T-helper 1 cell treated with Interleukin-12 subunit alpha and Interleukin-12 subunit beta and Interleukin-4 antibody, amounts not matched to agents 30 μg/mL and 1 μg/mL, for 36 hours (primary cell): ENCODE measurements around the gene CLPTM1L.

Experiments
- H3K27ac Mint-ChIP-seq: one replicate; pipeline ENCODE4 v1.8.0; 2021; ENCODE audit warnings: mild to moderate bottlenecking, mixed read lengths
- H3K27me3 Mint-ChIP-seq: one replicate; pipeline ENCODE4 v1.8.0; 2021; ENCODE audit warnings: low read depth, mixed read lengths
- H3K36me3 Mint-ChIP-seq: one replicate; pipeline ENCODE4 v1.8.0; 2021; ENCODE audit warnings: low read depth, mixed read lengths
- H3K4me1 Mint-ChIP-seq: one replicate; pipeline ENCODE4 v1.8.0; 2021; ENCODE audit warnings: low read depth, mixed read lengths
- H3K4me3 Mint-ChIP-seq: one replicate; pipeline ENCODE4 v1.8.0; 2021; ENCODE audit warnings: mild to moderate bottlenecking, moderate library complexity, mixed read lengths
- H3K9me3 Mint-ChIP-seq: one replicate; pipeline ENCODE4 v1.8.0; 2021; ENCODE audit warnings: mixed read lengths

The CLPTM1L gene, protein sequence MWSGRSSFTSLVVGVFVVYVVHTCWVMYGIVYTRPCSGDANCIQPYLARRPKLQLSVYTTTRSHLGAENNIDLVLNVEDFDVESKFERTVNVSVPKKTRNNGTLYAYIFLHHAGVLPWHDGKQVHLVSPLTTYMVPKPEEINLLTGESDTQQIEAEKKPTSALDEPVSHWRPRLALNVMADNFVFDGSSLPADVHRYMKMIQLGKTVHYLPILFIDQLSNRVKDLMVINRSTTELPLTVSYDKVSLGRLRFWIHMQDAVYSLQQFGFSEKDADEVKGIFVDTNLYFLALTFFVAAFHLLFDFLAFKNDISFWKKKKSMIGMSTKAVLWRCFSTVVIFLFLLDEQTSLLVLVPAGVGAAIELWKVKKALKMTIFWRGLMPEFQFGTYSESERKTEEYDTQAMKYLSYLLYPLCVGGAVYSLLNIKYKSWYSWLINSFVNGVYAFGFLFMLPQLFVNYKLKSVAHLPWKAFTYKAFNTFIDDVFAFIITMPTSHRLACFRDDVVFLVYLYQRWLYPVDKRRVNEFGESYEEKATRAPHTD

DNA sequence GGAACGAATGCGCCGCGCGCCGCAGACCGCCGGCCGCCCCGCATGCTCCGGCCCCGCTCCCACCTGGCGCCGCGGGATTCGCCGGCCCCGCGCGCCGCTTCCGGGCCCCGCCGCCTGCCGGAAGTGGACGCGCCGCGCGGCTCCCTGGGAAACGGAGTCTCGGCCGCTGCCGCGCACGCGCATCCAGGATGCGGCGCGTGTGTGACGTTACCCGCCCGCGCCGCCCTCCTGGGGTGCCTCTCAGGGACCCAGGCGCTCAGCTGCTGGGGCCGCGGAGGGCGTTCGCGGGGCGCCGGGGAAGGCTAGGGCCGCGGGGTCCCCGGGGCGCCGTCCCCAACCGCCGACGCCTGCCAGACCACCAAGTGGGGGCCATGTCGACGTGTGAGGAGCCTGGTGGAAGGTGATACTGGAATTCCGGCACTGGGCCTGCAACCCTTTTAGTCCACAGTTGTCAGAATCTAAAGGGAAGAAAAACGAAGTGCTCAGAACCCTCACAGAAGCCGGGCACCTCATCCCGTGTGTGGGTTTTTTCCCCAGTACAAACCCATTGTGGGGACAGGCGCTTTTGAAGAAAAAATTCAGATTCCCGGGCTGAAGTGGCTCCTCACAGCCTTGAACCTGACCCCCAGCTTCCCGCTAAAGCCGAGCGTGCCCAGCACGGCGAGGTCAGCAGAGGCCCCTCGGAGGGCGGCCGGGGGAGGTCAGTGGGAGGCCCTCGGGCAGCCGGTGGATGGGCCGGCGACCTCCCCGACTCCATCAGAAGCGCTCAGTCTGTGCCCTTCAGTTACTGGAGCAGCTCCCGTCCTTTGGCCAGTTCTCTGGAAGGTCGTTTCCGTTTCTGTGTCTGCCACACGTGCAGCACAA lies at the start of gene CLPTM1L:
TSS of gene CLPTM1L (minus strand) at position 125 of the 864 bp plus-strand sequence. CDS start 258 bp downstream, outside the sequence.
- Mint-ChIP-seq H3K4me1 (peaks cover 22% of the 10 kb centered on the region), H3K9me3 (no peaks in the 10 kb centered on the region), H3K4me3 (peak within 1 kb of the TSS; percentile 93), H3K36me3 (peaks cover 22% of the 10 kb centered on the region), H3K27ac (peak within 1 kb of the TSS; percentile 92), H3K27me3 (no peaks in the 10 kb centered on the region)

DNA sequence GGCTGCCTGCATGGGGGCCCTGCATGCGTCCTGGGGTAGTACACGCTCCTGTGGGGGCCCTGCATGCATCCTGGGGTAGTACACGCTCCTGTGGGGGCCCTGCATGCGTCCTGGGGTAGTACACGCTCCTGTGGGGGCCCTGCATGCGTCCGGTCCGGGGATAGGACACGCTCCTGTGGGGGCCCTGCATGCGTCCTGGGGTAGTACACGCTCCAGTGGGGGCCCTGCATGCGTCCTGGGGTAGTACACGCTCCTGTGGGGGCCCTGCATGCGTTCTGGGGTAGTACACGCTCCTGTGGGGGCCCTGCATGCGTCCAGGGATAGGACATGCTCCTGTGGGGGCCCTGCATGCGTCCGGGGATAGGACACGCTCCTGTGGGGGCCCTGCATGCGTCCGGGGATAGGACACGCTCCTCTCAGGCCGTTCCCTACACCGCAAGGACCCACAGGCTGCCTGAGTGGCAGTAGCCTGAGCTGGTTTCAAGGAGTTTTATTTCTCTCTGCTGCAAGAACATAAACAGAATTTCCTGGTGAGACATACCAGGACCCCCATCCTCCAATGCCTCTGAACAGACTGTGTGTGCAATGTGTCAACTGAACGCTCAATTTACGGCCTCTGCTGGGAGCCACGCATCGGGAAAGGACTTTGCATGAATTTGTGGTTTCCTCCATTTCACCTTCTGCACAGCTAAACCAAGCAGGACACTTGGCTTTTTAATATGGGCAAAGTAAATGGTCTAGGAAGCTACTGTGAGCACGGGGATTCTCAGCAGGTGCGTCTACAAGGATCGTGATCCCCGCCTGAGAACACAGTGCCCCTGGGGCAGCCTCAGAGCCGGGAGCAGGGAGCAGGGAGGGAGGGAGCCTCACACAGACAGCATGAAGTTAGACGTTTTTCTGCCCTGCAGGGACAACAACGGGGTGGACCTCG lies 48.9 kb upstream of the CLPTM1L start:
- Mint-ChIP-seq H3K9me3 (no peaks in the 10 kb centered on the region), H3K27me3 (peaks cover 25% of the 10 kb centered on the region), H3K27ac (no peak overlapping the region)

DNA sequence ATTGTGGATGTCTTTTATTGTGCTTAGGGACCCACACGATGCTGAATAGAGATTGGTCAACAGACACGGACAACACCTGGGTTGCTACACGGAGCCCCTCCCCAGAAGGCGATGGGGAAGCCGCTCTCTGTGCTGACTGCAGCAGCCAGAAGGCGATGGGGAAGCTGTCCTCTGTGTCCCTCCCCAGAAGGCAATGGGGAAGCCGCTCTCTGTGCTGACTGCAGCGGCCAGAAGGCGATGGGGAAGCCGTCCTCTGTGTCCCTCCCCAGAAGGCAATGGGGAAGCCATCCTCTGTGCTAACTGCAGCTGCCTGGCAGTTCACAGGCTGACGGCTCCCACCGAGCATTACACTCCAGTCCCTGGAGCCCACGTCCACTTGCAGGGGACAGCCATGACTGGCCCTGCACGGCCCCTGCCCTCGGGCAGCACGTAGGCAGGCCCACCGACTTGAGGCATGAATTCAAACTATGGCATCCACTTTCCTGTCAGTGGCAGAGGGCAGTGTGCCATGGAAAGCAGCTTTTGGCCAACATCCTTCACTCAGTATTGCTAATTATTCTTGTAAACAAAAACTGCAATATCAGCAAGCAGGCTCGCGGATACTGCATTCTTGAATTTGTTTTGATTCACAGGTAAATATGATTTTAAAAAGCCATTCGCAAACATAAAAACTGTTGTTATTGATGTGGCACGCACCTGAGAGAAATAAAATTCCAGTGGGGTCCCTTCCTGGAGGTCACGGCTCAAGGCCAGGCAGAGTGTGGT lies 48.1 kb upstream of the CLPTM1L start:
- Mint-ChIP-seq H3K4me1 (no peaks in the 10 kb centered on the region), H3K9me3 (no peaks in the 10 kb centered on the region), H3K27ac (no peak overlapping the region), H3K27me3 (peaks cover 26% of the 10 kb centered on the region), H3K36me3 (no peaks in the 10 kb centered on the region), H3K4me3 (no peak overlapping the region)

More for the DNA sequence above, 48.9 kb upstream of the CLPTM1L start:
- H3K4me3 Mint-ChIP-seq = no peak overlapping the region
- no peaks in the 10 kb centered on the region for H3K36me3 Mint-ChIP-seq
- H3K4me1 Mint-ChIP-seq = no peaks in the 10 kb centered on the region

DNA sequence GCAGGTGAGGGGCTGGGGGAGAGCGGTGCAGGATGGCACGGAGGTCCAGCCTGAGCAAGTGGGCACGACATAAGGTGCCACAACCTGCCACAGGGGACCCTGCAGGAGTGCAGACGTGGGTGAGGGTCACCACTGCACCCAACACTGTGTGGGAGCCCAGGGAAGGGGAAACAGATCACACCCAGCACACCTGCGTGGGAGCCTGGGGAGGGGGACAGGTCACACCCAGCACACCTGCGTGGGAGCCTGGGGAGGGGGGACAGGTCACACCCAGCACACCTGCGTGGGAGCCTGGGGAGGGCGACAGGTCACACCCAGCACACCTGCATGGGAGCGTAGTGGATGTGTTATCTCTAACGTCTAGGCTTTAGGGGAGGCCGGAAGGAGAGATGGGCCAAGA lies 47.4 kb upstream of the CLPTM1L start:
- peaks cover 20% of the 10 kb centered on the region for H3K27me3 Mint-ChIP-seq
- no peaks in the 10 kb centered on the region for H3K4me1 Mint-ChIP-seq
- H3K36me3 Mint-ChIP-seq = no peaks in the 10 kb centered on the region
- no peaks in the 10 kb centered on the region for H3K9me3 Mint-ChIP-seq
- H3K27ac Mint-ChIP-seq = no peak overlapping the region
- H3K4me3 Mint-ChIP-seq = no peak overlapping the region

DNA sequence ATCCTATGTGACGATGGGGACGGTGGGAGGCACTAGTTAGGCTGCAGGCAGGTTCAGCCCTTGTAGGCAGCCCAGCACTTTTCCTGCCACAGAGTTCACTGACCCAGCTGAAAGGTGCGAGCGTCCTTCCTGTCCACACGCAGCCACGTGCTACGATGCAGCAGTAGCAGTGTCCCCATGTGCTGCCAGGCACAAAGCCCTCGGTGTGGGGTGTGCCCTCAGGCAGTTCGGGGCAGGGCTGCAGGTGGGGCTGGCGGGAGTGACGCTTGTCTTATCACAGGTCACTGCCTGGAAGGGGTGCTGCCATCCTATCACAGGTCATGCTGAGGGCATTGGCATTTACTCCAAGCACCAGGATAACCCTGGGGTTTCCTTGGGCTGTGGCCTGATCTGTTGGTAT lies 46.8 kb upstream of the CLPTM1L start:
- H3K27me3 Mint-ChIP-seq = peaks cover 20% of the 10 kb centered on the region
- no peaks in the 10 kb centered on the region for H3K36me3 Mint-ChIP-seq
- no peak overlapping the region for H3K27ac Mint-ChIP-seq
- H3K4me3 Mint-ChIP-seq = no peak overlapping the region
- H3K4me1 Mint-ChIP-seq = peaks cover 4% of the 10 kb centered on the region
- no peaks in the 10 kb centered on the region for H3K9me3 Mint-ChIP-seq

DNA sequence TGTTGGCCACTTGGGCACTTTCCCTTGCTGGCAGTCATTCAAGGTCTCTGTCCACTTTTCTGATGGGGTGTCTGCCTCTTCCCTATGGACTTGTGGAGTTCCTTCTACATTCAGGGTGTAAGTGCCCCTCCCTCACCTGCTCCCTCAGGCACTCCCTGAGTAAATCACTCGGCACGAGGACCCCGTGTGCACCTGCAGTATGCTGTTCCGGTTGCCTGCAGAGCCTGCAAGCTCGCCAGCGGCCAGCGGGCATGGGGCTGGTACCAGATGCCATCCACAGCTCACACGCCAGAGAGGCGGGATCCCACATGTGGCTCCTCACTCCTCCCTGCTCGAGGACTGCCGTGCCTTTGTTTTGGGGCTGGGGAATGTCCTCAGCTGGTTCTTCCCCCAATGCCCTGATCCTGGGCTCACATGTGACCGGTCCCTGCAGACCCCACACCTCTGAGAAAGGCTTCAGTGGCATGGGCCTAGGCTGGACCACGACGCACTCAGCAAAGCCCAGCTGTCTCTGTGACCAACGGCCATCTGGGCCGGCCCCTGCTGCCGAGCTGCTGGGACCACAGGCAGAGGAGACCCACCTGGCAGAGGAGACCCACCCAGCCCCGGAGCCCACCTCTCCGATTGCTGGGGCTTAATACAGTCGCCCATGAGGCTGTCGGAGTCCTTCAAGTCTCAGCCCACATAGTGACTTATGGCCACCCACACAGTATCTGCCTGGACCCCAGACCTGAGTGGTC lies 46.1 kb upstream of the CLPTM1L start:
- Mint-ChIP-seq H3K4me3 (no peak overlapping the region), H3K36me3 (no peaks in the 10 kb centered on the region), H3K9me3 (no peaks in the 10 kb centered on the region), H3K27ac (no peak overlapping the region), H3K4me1 (peaks cover 7% of the 10 kb centered on the region), H3K27me3 (peaks cover 20% of the 10 kb centered on the region)

DNA sequence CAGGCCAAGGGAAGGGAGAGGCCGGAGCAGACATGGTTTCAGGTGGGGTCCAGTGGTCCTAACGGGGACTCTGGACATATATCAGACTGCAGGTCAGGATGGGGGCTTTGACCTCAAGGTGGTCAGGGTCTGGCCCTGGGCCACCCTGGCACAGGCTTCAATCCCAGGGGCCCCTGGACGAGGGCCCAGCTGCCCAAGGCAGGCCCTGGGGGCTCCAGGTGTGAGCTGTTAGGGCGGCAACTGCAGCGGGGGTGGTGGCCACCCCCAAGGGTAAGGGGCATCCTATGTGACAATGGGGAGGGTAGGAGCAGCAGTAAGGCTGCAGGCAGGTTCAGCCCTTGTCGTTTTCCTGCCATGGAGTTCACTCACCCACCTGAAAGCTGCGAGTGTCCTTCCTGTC lies 45.4 kb upstream of the CLPTM1L start:
- Mint-ChIP-seq H3K27ac (no peak overlapping the region), H3K4me3 (no peak overlapping the region), H3K4me1 (peaks cover 10% of the 10 kb centered on the region), H3K9me3 (no peaks in the 10 kb centered on the region), H3K36me3 (no peaks in the 10 kb centered on the region), H3K27me3 (peaks cover 16% of the 10 kb centered on the region)

DNA sequence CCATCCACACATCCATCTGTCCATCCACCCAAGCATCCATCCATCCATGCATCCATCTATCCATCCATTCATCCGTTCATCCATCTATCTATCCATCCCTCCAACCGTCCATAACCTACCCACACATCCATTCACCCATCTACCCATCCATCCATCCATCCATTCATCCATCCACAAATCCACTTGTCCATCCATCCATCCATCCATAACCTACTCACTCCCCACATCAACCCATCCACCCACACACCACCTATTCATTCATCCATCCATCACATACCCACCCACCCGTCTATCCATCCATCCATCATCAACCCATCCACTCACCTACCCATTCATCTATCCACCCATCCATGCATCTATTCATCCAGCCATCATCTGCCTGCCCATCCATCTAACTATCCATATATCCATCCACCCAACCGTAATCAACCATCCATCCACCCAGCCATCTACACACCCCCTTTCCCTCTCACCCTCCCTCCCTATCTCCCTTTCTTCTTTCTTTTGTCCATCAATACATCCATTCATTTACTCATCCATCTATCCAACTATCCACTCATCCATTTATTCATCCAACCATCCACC lies 43.6 kb upstream of the CLPTM1L start:
- H3K36me3 Mint-ChIP-seq = no peaks in the 10 kb centered on the region
- peak overlapping the region; percentile 16 for H3K4me3 Mint-ChIP-seq
- H3K27ac Mint-ChIP-seq = no peak overlapping the region
- peaks cover 13% of the 10 kb centered on the region for H3K4me1 Mint-ChIP-seq
- H3K9me3 Mint-ChIP-seq = no peaks in the 10 kb centered on the region
- H3K27me3 Mint-ChIP-seq = peaks cover 16% of the 10 kb centered on the region

DNA sequence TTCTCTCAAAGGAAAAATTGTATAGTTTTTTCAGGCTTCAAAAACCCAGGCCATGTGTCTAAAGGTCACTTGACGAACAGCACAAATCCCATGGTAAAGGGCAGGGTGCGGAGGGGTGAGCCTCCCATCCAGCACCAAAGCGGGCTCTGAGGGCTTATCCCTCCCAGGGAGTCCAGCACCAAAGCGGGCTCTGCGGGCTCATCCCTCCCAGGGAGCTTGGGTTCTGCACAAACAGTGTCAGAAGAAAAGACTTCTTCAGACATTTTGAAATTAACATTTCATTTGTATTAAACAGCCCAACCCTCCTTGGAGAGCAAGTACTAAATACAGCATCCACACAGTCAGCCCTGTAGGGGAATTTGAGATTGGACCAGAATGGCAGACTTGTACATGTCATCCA lies 43.0 kb upstream of the CLPTM1L start:
- H3K4me1 Mint-ChIP-seq = peaks cover 13% of the 10 kb centered on the region
- H3K4me3 Mint-ChIP-seq = no peak overlapping the region
- peaks cover 16% of the 10 kb centered on the region for H3K27me3 Mint-ChIP-seq
- H3K27ac Mint-ChIP-seq = peak overlapping the region; percentile 0
- no peaks in the 10 kb centered on the region for H3K9me3 Mint-ChIP-seq
- H3K36me3 Mint-ChIP-seq = no peaks in the 10 kb centered on the region

DNA sequence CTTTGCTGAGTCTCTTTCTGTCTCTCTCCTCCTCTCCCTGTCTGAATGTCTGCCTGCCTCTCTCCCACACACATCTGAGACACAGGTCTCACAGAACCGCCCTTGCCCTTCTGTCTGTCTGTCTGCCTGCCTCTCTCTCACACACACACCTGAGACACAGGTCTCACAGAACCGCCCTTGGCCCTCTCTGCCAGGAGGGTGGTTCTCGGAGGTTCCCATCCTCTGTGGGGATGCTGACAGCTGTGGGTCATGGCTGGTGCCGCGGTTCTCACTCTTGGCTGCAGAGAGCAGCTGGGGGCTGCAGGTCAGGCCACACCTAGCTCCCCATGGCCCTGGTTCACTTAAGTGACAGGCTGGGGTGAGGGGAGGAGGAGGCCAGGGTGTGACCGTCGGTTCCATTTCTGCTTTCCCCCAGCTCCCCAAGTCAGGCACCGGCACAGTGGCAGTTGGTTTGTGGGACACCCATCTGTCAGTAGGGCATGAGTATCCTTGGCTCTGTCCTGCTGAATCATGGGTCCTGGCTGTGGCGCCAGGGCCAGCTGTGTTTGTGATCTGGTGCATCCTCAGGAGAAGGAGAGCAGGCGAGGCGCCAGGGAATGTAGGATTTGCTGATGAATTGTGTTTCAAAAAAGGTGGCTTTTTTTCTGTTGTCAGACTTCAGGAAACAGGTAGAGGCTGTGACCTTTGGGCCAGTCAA lies 42.3 kb upstream of the CLPTM1L start:
- Mint-ChIP-seq H3K36me3 (no peaks in the 10 kb centered on the region), H3K4me3 (peak overlapping the region; percentile 95), H3K27me3 (peaks cover 16% of the 10 kb centered on the region), H3K9me3 (no peaks in the 10 kb centered on the region), H3K4me1 (peaks cover 13% of the 10 kb centered on the region), H3K27ac (peak overlapping the region; percentile 98)

DNA sequence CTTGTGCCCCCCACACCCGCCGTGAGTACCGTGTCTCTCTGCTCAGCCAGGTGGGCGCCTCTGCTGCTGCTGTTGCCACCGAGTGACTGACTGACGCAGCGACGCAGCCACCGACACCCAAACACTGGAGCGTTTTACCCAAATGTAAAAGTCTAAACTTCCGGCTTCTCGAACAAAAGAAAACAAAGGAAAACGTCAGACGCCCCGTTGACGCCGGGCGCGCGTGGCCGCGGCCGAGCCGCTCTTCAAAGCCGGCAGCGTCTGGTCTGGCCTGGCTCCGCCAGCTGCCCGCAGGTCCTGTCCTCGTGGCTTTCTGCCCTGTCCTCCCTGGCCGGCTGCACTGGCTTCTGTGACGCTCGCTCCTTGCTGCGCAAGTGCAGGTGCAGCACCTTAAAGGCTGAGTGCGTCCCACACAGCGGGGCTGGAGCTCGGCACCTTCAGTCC lies 41.4 kb upstream of the CLPTM1L start:
- Mint-ChIP-seq H3K9me3 (no peaks in the 10 kb centered on the region), H3K36me3 (no peaks in the 10 kb centered on the region), H3K4me1 (peaks cover 17% of the 10 kb centered on the region), H3K27ac (peak overlapping the region; percentile 98), H3K27me3 (peaks cover 13% of the 10 kb centered on the region), H3K4me3 (peak overlapping the region; percentile 95)
